ENCODE results near the gene HOXC12. TPM values are rescaled to one million over a fixed set of nuclear protein-coding genes. Genes with fewer than 3 reads are reported as not detected.

Gene HOXC12
- total and polyA plus RNA-seq, 4 donors = not detected

DNA sequence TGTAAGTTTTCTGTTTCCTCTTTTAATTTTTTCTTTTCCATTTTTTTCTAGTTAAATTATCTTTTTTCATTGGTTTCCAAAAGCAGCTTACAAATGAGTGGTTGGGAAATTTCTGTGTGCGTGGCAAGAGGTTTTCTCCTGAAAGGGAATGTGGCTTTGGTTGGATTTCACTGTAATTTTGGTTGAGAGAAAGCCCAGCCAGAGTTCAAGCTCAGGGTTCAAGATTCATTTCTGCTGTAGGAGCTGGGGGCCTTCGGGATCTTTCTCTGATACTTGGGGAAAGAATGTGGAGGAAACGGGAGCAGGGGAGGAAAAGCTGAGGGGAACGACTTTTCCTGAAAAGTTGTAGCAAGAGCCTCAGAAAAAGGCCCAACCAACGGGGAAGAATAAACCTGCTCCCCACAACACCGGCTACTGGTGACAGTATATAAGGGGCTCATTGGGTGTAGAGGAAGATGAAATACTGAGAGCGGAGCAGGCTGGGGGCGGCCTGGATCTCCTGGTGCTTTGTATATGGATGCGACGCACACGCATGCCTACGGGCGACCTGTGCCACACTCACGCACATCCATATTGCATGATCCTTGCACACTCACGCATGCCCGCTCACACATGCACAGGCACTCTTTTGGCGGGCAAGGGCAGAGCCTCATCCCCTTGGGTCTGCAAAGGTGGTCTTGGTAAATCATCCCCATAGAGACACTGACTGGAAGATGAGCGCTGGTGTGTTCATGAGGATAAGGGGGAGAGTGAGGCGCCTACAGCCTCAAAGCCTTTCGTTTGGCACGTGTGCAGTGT lies 32.2 kb downstream of the HOXC12 start:
- DNase-seq = no peak
- no peak overlapping the region for H3K4me3 ChIP-seq
- TF ChIP-seq, protein P1, sequence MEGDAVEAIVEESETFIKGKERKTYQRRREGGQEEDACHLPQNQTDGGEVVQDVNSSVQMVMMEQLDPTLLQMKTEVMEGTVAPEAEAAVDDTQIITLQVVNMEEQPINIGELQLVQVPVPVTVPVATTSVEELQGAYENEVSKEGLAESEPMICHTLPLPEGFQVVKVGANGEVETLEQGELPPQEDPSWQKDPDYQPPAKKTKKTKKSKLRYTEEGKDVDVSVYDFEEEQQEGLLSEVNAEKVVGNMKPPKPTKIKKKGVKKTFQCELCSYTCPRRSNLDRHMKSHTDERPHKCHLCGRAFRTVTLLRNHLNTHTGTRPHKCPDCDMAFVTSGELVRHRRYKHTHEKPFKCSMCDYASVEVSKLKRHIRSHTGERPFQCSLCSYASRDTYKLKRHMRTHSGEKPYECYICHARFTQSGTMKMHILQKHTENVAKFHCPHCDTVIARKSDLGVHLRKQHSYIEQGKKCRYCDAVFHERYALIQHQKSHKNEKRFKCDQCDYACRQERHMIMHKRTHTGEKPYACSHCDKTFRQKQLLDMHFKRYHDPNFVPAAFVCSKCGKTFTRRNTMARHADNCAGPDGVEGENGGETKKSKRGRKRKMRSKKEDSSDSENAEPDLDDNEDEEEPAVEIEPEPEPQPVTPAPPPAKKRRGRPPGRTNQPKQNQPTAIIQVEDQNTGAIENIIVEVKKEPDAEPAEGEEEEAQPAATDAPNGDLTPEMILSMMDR (IDR thresholded peaks at IDR 0.05; ENCODE audit: control extremely low read depth, extremely low read depth) = no peak
- ATAC-seq (ENCODE audit: insufficient read depth, low FRiP score) = no peak
- no peaks in the 10 kb centered on the region for H3K36me3 ChIP-seq (ENCODE audit: control insufficient read depth in 4 of 4, insufficient read depth in 4 of 4, low read length in 4 of 4)
- peaks cover 0 to 21% (median 0%) of the 10 kb centered on the region in 4 donors for H3K9me3 ChIP-seq (ENCODE audit: control insufficient read depth in 4 of 4, insufficient read depth in 3 of 4, low read length in 3 of 4)
- H3K27me3 ChIP-seq (ENCODE audit: control insufficient read depth in 3 of 3, insufficient read depth in 3 of 3, low read length in 2 of 3) = peaks cover 32 to 98% (median 90%) of the 10 kb centered on the region in 3 donors
- WGBS, 2 donors = 25 to 35% methylated on average over 21 of the region's 21 CpGs
- H3K27ac ChIP-seq (ENCODE audit: low read depth in 1 of 2, low read length in 1 of 2) = no peak overlapping the region
- no peak overlapping the region for H3K9ac ChIP-seq (ENCODE audit: insufficient read depth in 1 of 2, low read length in 2 of 2)
- peaks cover 0 to 17% (median 10%) of the 10 kb centered on the region in 5 donors for H3K4me1 ChIP-seq (ENCODE audit: control insufficient read depth in 5 of 5, insufficient read depth in 5 of 5, low read length in 5 of 5)

DNA sequence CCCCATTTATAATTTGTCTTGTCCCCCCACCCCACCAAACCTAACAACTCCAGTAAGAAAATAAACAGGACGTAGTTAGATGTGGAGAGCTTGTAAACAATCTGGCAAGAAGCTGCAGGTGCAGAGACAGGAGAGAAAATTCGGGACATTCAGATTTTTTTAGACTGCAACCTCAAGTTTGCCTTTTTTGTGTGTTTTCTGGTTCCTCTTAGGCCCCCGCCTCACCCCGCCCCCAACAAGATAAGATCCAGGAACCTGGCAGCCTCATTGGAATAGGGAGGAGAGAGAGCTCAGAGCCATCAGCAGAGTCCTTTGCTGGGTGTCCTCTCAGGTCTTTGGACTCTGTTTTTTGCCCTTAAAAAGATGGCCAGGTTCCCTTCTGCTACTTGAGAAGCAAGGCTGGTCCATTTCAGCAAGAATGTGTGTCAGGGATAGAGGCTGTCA lies 33.1 kb downstream of the HOXC12 start:
- Histone ChIP-seq H3K27ac (ENCODE audit: low read depth in 1 of 2, low read length in 1 of 2) (no peak overlapping the region), H3K4me3 (no peak overlapping the region), H3K9ac (ENCODE audit: insufficient read depth in 1 of 2, low read length in 2 of 2) (no peak overlapping the region), H3K27me3 (ENCODE audit: control insufficient read depth in 3 of 3, insufficient read depth in 3 of 3, low read length in 2 of 3) (peaks cover 30 to 98% (median 90%) of the 10 kb centered on the region in 3 donors), H3K4me1 (ENCODE audit: control insufficient read depth in 5 of 5, insufficient read depth in 5 of 5, low read length in 5 of 5) (peaks cover 0 to 17% (median 10%) of the 10 kb centered on the region in 5 donors), H3K9me3 (ENCODE audit: control insufficient read depth in 4 of 4, insufficient read depth in 3 of 4, low read length in 3 of 4) (peaks cover 0 to 18% (median 0%) of the 10 kb centered on the region in 4 donors), H3K36me3 (ENCODE audit: control insufficient read depth in 4 of 4, insufficient read depth in 4 of 4, low read length in 4 of 4) (no peaks in the 10 kb centered on the region)
- no peak for DNase-seq
- TF ChIP-seq, protein P1 (IDR thresholded peaks at IDR 0.05; ENCODE audit: control extremely low read depth, extremely low read depth) = no peak
- no peak for ATAC-seq (ENCODE audit: insufficient read depth, low FRiP score)
- WGBS, 2 donors = 10 to 20% methylated on average over 4 of the region's 4 CpGs

DNA sequence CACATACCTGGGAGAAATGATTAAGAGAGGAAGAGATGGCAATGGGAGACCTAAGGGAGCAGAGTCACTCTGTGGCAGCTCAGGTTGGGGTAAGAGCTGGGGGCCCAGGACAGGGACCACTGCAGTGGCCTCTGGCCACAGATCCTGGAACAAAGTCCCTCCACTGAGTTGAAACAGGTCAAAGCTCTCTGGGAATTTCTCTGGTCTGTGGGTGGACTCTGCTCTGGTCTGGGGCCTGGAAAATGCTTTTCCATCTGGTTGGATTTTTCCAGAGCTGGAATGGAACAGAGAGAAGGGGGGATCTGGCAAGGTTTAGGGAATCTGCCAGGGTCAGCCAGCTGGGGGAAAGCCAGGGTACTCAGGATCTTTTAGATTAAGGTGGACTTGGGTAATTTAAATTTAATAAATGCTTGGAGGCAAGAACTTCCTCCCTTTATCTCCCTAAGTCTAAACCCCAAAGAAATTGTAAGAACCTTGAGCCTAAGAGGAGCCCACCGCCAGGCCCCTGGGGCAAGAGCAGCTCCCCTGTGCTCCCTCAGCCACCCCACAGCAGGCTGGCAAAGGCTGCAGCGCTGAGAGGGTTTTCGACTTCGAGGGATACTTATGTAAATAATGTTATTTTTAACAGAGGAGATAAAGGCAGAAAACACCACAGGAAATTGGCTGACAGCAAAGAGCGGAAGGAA lies 34.0 kb downstream of the HOXC12 start:
- H3K9me3 ChIP-seq (ENCODE audit: control insufficient read depth in 4 of 4, insufficient read depth in 3 of 4, low read length in 3 of 4) = peaks cover 0 to 15% (median 0%) of the 10 kb centered on the region in 4 donors
- no peak overlapping the region for H3K4me3 ChIP-seq
- peaks cover 0 to 17% (median 10%) of the 10 kb centered on the region in 5 donors for H3K4me1 ChIP-seq (ENCODE audit: control insufficient read depth in 5 of 5, insufficient read depth in 5 of 5, low read length in 5 of 5)
- DNase-seq = no peak
- no peak overlapping the region for H3K9ac ChIP-seq (ENCODE audit: insufficient read depth in 1 of 2, low read length in 2 of 2)
- WGBS, 2 donors = 4 to 6% methylated on average over 5 of the region's 5 CpGs
- no peak overlapping the region for H3K27ac ChIP-seq (ENCODE audit: low read depth in 1 of 2, low read length in 1 of 2)
- TF ChIP-seq, protein P1 (IDR thresholded peaks at IDR 0.05; ENCODE audit: control extremely low read depth, extremely low read depth) = no peak
- peaks cover 24 to 98% (median 90%) of the 10 kb centered on the region in 3 donors for H3K27me3 ChIP-seq (ENCODE audit: control insufficient read depth in 3 of 3, insufficient read depth in 3 of 3, low read length in 2 of 3)
- no peak for ATAC-seq (ENCODE audit: insufficient read depth, low FRiP score)
- no peaks in the 10 kb centered on the region for H3K36me3 ChIP-seq (ENCODE audit: control insufficient read depth in 4 of 4, insufficient read depth in 4 of 4, low read length in 4 of 4)
